HFF-Myc (cell line): ENCODE results near the gene KCNQ1.

Experiments
- DNase-seq: peaks from one replicate; pipeline ENCODE4 v3.0.0-alpha.2; 2011; ENCODE audit warnings: low read depth; ENCODE audit errors: extremely low read depth
- H3K4me3 ChIP-seq: replicated peaks from 2 replicates; pipeline ENCODE4 v1.5.1; 2011; ENCODE audit warnings: low read depth, mild to moderate bottlenecking, control low read depth, low read length
- CTCF ChIP-seq: IDR thresholded peaks from 2 replicates; pipeline ENCODE4 v1.5.1; 2012; ENCODE audit warnings: mild to moderate bottlenecking, low read depth, low read length, control low read depth; ENCODE audit errors: missing control alignments

The KCNQ1 gene

GRCh38 chr11:2698386-2699184, 253.8 kb downstream of the KCNQ1 start:
- no peak for DNase-seq
- peak overlapping the region; percentile 56 for H3K4me3 ChIP-seq
- TF ChIP-seq CTCF = peak; percentile 7

GRCh38 chr11:2699185-2699530, 254.3 kb downstream of the KCNQ1 start:
- DNase-seq = no peak
- H3K4me3 ChIP-seq = peak overlapping the region; percentile 56
- TF ChIP-seq CTCF = no peak

- no peak for TF ChIP-seq CTCF
- peak; percentile 83 for DNase-seq
- peak within 1 kb of the TSS; percentile 56 for H3K4me3 ChIP-seq
Observed at GRCh38 chr11:2699531-2700414, 255.0 kb downstream of the KCNQ1 start, which contains the start of gene KCNQ1OT1. KCNQ1OT1 (minus strand) TSS chr11:2699994.

GRCh38 chr11:2700415-2701211, 255.8 kb downstream of the KCNQ1 start:
- no peak for TF ChIP-seq CTCF
- no peak for DNase-seq
- H3K4me3 ChIP-seq = peak overlapping the region; percentile 56

GRCh38 chr11:2701230-2701629, 256.4 kb downstream of the KCNQ1 start:
- no peak overlapping the region for H3K4me3 ChIP-seq

More at GRCh38 chr11:2701230-2701629, 256.4 kb downstream of the KCNQ1 start:
- TF ChIP-seq CTCF = no peak
- no peak for DNase-seq
